Muscle of arm (tissue), 12 donors: Measurements from ENCODE around the gene TPTE. TPM values are rescaled to one million over a fixed set of nuclear protein-coding genes. Genes with fewer than 3 reads are reported as not detected.
"Not testable (repeated sequence)": the region's sequence is repeated elsewhere in the genome, so short reads cannot be mapped to it uniquely, and the experiment has no call there.

ENCODE experiments used
- DNase-seq: peaks from one replicate; pipeline ENCODE4 v3.0.0-alpha.2; 2013
- polyA plus RNA-seq, 12 donors: library from polyadenylated mRNA; unstranded; fragments of 120-200 nt; gene quantifications; one replicate each; pipeline ENCODE4 v1.2.1, GENCODE V29; 2013; ENCODE audit not compliant: insufficient read length in 12 of 12

Gene TPTE
- polyA plus RNA-seq, 12 donors = not detected

DNA sequence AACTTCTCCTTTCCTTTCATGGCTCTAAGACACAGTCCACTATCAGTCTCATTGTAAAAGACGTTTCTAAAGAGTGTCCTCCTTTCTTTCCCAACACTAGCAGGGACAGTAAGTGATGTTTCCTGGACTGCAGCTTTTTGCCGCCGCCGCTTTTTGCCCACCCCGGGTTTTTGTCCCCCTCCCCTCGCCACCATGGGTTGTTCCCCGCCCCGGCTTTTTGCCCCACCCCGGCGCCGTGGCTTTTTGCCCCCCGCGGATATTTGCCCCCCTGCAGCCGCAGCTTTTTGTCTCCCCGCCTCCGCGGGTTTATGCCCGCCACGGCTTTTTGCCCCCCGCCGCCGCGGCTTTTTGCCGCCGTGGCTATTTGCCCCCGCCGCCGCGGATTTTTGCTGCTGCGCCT is 95.2 kb downstream of the TPTE start:
- no peak for DNase-seq

DNA sequence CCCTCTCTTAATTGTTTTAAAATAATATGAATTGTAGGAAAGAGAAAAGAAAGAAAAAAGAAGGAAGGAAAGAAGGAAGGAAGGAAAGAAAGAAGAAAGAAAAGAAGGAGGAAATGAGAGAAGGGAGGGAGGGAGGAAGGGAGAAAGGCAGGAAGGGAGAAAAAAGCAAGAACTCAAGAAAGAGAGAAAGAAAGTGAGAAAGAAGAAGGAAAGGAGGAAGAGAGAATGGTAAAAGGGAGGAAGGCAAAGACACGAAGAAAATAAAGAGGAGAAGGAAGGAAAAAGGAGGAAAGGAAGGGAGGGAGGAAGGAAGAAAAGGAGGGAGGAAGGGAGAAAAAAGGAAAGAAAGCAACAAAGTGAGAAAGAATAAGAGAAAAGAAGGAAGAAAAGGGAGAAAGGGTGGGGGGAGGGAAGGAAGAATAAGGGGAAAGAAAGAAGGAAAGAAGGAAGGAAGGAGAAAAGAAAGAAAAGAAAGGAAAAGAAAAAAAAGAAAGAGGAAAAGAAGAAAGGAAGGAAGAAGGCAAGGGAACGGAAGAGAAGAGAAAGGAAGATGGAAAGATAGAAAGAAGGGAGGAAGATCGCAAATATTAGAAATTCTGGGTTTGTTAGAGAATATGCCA is 95.9 kb downstream of the TPTE start:
- not testable (repeated sequence) for DNase-seq

DNA sequence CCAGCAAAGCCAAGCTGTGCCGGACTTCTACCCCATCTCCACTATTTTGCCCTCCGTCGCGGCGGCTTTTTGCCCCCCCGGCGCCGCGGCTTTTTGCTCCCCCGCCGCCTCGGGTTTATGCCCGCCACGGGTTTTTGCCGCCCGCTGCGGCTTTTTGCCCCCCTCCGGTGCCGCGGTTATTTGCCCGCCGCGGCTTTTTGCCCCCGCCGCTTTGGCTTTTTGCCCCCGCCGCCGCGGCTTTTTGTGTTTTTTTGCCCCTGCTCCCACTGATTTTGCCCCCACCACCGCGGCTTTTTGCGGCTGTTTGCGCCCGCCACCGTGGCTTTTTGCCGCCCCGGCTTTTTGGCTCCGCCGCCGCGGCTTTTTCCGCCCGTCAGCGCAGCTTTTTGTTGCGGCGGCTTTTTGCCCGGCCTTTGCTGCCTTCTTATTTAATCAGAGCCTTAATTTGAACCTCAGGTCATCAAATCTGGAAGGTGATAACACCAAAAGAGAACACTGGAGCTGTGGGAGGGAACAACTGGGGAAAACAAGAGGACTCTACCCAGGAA is 106.0 kb downstream of the TPTE start:
- DNase-seq = no peak

DNA sequence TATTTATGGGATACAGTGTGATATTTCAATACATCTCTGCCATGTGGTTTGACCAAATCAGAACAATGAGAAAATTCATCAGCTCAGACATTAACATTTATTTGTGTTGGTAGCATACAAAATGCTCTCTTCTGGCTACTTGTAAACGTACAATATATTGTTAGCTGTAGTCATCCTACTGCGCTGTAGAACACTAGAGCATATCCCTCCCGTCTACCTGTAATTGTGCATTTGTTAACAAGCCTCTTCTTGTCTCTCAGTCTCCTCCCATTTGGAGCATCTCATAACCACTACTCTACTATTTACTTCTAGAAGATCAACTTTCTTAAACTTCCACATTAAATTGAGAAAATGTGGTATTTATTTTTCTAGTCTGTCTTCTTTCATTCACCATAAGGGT is 107.9 kb downstream of the TPTE start:
- not testable (repeated sequence) for DNase-seq

DNA sequence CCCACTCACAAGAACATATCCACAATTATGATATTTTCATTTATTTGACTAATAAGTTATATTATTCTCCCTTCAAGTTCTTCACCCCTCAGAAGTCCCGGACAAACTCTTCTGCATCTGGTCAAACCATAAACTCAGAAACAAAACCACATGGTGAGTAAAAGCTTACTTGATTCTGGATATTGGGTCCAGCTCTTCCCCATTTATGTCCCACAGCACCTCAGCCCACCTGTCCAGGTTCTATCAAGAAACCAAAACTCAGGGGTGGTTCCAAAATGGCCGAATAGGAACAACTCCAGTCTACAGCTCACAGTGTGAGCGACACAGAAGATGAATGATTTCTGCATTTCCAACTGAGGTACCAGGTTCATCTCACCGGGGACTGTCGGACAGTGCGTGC is 109.4 kb downstream of the TPTE start:
- not testable (repeated sequence) for DNase-seq

DNA sequence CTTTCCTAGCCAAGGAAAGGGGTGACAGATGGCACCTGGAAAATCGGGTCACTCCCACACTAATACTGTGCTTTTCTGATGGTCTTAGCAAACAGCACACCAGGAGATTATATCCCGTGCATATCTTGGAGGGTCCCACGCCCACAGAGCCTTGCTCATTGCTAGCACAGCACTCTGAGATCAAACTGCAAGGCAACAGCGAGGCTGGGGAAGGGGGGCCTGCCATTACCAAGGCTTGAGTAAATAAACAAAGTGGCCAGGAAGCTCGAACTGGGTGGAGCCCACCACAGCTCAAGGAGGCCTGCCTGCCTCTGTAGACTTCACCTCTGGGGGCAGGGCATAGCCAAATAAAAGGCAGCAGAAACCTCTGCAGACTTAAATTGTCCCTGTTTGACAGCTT is 109.9 kb downstream of the TPTE start:
- not testable (repeated sequence) for DNase-seq

DNA sequence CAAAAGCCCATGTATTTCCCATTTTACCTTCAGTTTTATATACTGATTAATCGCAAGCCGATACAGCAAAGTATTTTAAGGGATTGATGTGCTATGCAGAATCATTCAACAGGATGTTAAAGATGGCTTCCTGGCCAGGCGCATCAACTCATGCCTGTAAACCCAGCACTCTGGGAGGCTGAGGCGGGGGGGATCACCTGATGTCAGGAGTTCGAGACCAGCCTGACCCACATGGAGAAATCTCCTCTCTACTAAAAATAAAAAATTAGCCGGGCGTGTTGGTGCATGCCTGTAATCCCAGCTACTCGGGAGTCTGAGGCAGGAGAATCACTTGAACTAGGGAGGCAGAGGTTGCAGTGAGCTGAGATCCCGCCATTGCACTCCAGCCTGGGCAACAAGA is 116.8 kb downstream of the TPTE start:
- DNase-seq = not testable (repeated sequence)

DNA sequence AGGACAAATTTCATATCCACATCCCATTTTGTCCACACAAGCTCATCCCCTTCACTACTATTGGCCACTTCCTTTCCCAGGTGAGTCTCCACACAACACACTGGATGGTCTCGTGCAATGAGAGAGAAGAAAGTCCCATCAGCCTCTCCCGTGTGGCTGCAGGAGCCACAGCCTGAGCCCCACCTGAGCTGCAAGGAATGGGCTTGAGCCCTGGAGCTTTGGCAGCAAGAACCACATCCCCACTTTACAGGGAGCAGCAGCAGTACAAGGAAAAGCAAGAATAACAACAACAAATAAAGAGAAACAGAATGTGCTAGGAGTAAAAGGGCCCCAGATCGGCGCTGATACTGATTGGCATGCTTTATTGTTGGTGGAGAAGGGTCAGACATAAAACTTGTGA is 117.7 kb downstream of the TPTE start:
- DNase-seq = no peak

DNA sequence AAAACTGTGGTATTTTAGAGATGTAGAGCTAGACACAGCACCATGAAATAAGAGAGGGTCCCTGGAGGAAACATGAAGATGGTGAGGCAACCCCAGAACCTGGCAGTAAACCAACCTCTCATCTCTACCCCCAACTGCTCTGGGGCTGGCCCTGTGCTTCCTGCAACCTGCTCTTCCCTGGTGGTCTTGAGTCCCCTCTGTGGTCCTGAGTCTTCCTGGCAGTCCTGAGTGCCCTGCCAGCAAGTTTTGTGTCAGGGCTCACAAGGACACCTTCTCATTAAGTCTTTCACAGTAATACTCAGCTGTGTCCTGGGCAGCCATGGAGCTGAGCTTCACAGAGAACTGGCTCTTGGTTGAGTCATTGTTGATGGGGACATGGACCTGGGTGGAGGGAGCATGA is 118.4 kb downstream of the TPTE start:
- DNase-seq = not testable (repeated sequence)

DNA sequence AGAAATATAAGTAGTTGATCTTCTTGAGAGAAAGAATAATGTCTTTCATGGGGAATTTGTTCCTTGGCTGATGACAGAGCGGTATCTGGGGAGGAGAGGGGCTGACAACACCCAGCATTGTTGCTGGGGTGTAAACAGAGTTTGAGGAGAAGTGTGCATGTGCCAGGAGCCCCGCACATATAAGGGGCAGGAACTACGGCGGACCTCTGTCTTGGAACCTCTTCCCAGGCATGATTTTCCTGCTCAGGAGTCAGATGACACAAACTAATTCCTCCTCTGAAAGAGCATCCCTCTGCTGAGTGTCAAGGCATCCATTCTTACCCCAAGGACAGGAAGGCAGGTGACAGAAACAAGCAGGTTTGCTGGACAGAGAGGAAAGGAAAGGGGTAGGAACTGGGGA is 119.1 kb downstream of the TPTE start:
- DNase-seq = no peak

DNA sequence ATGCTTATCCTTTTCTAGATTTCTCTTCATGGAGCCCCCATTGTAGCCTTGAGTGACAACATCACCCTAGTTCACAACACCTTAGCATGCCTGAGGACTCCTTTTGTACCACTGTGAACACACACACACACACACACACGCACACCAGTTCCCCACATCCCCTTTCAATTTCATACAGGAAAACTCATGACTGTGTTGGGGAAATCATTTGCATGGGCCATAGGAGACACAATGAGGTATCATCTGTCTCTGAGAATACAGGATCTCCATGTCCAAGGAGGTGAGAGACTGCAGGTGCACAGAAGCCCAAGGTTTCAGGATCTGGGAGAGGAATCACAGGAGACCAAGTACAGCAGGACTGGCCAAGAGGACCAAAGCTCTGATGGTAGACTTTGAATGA is 119.7 kb downstream of the TPTE start:
- DNase-seq = no peak

DNA sequence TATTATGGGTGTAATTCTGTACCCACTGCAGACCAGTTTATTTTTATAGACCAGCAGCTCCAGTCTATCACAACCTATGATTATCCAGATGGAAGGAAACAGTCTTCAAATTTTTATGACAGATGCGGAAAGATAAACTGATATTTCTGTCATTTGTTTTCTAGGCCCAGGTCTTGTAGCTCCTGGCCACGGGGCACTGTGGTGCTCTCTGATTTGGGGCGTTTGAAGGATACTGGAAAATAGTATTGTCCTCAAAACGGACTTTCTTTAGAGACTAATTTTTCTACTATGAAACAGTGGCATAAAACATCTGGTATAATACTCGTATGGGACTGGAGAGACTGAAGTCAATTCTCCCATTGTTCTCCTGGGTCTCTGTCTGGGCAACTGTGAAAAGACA is 124.3 kb downstream of the TPTE start:
- DNase-seq = not testable (repeated sequence)

DNA sequence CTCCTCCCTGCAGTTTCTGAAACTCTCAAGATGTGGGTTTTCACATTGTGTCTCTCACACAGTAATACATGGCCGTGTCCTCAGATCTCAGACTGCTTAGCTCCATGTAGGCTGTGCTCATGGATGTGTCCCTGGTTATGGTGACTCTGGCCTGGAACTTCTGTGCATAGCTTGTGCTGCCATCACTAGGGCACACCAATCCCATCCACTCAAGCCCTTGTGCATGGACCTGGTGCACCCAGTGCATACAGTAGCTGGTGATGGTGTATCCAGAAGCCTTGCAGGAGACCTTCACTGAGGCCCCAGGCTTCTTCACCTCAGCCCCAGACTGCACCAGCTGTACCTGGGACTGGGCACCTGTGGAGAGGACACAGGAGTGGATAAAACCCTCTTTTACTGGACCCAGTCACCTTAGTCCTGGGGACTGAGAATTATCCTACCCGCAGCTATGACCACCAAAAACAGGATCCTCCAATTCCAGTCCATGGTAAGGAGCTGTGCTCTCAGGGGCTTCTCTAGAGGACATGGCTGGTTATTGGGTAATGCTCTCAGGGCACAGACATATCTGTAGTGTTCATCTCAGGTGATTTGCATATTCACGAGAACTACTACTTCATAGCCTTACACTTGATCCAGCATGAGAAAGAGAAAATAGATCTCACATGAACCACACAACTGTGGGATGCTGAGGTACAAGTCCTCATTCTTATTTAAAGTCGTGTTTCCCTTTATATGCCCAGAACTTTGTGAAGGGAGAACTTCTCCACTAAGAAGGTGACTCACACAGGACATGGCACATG is 128.2 kb downstream of the TPTE start:
- not testable (repeated sequence) for DNase-seq

DNA sequence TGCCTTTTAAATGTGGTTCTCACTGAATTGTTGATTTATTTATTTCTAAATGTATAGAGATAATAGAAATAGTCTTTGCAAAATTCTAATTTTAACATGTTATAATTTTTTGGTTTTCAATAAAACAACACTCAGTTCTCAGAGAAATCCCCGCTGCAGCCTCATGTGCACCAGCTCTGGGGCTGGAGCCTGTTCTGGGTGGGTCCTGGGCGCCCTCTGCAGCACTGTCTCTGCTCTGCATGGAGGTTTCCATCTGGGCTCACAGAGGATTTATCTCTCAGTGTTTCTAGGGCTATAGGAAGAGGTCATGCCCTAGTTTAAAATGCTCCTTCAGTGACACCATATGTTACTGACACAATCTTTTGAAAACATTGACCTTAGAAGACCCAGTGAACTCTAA is 128.9 kb downstream of the TPTE start:
- not testable (repeated sequence) for DNase-seq
